Activated B cell treated with CpG ODN at 0.5 μM for 24 hours (primary cell): Measurements from ENCODE around the gene CAMTA1. TPM values are rescaled to one million over a fixed set of nuclear protein-coding genes. Genes with fewer than 3 reads are reported as not detected.

Experiments used
- ATAC-seq: fragments of 200-7000 bp; cut with Tn5 transposase; one replicate; pipeline ENCODE4 v1.10.0; 2021; ENCODE audit warnings: low read depth, mild to moderate bottlenecking, moderate library complexity
- CTCF ChIA-PET: fragments of 350-600 bp; sonication (Branson Sonifier 250); formaldehyde crosslinking; loops from one replicate; lab custom pipeline; 2021; ENCODE audit warnings: antibody characterized with exemption; lab: Charles Lee
- POLR2A ChIA-PET: fragments of 350-600 bp; sonication (Branson Sonifier 250); formaldehyde crosslinking; loops from one replicate; lab custom pipeline; 2021; ENCODE audit warnings: antibody characterized with exemption; lab: Charles Lee
- DNase-seq: peaks from one replicate; pipeline ENCODE4 v3.0.0; 2022
- H3K27ac Mint-ChIP-seq: one replicate; pipeline ENCODE4 v1.8.0; 2020; ENCODE audit warnings: mixed read lengths
- H3K27me3 Mint-ChIP-seq: one replicate; pipeline ENCODE4 v1.8.0; 2021; ENCODE audit warnings: mixed read lengths
- H3K36me3 Mint-ChIP-seq: one replicate; pipeline ENCODE4 v1.8.0; 2021; ENCODE audit warnings: low read depth, mixed read lengths
- H3K4me1 Mint-ChIP-seq: one replicate; pipeline ENCODE4 v1.8.0; 2021; ENCODE audit warnings: mixed read lengths
- H3K4me3 Mint-ChIP-seq: one replicate; pipeline ENCODE4 v1.8.0; 2020; ENCODE audit warnings: mild to moderate bottlenecking, mixed read lengths
- H3K9me3 Mint-ChIP-seq: one replicate; pipeline ENCODE4 v1.8.0; 2020; ENCODE audit warnings: mixed read lengths
- intact Hi-C: fragments of 100-400 bp; cut with micrococcal nuclease; formaldehyde crosslinking; loops from one replicate; pipeline ENCODE4 v1.15.1; 2024
- total RNA-seq: library from RNA; stranded (reverse); gene quantifications from 2 replicates; pipeline ENCODE4 v1.2.3, GENCODE V29; 2022
- TF ChIP-seq, protein P1 (sequence below): fragments of 200-600 bp; IDR thresholded peaks from one replicate; pipeline ENCODE4 v1.8.0; 2022; ENCODE audit warnings: antibody characterized with exemption, mild to moderate bottlenecking

The CAMTA1 gene
- total RNA-seq, 1 donor from 2014 or later: 49.8 TPM

DNA sequence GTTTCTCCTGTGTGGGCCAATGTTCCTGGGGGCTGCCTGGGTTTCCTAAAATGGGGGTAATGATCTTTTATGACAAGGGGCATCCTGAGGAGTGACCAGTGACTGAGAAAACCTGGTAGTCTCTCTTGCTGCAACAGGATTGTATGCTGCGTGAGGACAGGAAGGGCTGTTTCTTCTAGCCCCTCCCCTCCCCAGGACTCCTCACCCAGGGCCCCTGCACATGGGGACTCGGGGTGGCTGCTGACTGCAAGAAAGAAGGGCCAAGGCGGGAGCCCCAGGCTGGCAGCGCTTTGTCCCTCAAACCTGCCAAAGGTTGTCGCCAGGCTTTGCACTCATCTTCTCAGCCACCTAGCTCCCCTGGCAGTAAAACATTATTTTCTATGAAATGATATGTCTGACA lies 442.4 kb downstream of the CAMTA1 start:
- no peaks in the 10 kb centered on the region for H3K4me1 Mint-ChIP-seq
- POLR2A ChIA-PET: no interaction called here
- ATAC-seq: no peak
- H3K36me3 Mint-ChIP-seq: no peaks in the 10 kb centered on the region
- CTCF ChIA-PET: no interaction called here
- H3K27ac Mint-ChIP-seq: no peak overlapping the region
- no peaks in the 10 kb centered on the region for H3K27me3 Mint-ChIP-seq
- TF ChIP-seq, protein P1, sequence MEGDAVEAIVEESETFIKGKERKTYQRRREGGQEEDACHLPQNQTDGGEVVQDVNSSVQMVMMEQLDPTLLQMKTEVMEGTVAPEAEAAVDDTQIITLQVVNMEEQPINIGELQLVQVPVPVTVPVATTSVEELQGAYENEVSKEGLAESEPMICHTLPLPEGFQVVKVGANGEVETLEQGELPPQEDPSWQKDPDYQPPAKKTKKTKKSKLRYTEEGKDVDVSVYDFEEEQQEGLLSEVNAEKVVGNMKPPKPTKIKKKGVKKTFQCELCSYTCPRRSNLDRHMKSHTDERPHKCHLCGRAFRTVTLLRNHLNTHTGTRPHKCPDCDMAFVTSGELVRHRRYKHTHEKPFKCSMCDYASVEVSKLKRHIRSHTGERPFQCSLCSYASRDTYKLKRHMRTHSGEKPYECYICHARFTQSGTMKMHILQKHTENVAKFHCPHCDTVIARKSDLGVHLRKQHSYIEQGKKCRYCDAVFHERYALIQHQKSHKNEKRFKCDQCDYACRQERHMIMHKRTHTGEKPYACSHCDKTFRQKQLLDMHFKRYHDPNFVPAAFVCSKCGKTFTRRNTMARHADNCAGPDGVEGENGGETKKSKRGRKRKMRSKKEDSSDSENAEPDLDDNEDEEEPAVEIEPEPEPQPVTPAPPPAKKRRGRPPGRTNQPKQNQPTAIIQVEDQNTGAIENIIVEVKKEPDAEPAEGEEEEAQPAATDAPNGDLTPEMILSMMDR: no peak
- no peak for DNase-seq
- no peak overlapping the region for H3K4me3 Mint-ChIP-seq
- H3K9me3 Mint-ChIP-seq: no peaks in the 10 kb centered on the region
- intact Hi-C loops: no loop called here

- DNase-seq (no peak), ATAC-seq (no peak)
- CTCF ChIA-PET: no interaction called here
- no peaks in the 10 kb centered on the region for H3K4me1 Mint-ChIP-seq
- H3K9me3 Mint-ChIP-seq: no peaks in the 10 kb centered on the region
- H3K27ac Mint-ChIP-seq: no peak overlapping the region
- intact Hi-C loops: no loop called here
- H3K36me3 Mint-ChIP-seq: no peaks in the 10 kb centered on the region
- TF ChIP-seq, protein P1: no peak
- POLR2A ChIA-PET: no interaction called here
- no peaks in the 10 kb centered on the region for H3K27me3 Mint-ChIP-seq
- H3K4me3 Mint-ChIP-seq: no peak overlapping the region
Observed at GRCh38 chr1:7228252-7228961, 443.2 kb downstream of the CAMTA1 start.

GRCh38 chr1:7229186-7229585 lies 443.9 kb downstream of the CAMTA1 start:
- no peaks in the 10 kb centered on the region for H3K9me3 Mint-ChIP-seq
- H3K4me1 Mint-ChIP-seq: no peaks in the 10 kb centered on the region
- H3K27ac Mint-ChIP-seq: no peak overlapping the region
- H3K4me3 Mint-ChIP-seq: no peak overlapping the region
- ATAC-seq: no peak
- H3K36me3 Mint-ChIP-seq: no peaks in the 10 kb centered on the region
- TF ChIP-seq, protein P1: no peak
- ChIA-PET CTCF (no interaction called here), POLR2A (no interaction called here)
- intact Hi-C loops: no loop called here
- no peak for DNase-seq
- H3K27me3 Mint-ChIP-seq: no peaks in the 10 kb centered on the region

DNA sequence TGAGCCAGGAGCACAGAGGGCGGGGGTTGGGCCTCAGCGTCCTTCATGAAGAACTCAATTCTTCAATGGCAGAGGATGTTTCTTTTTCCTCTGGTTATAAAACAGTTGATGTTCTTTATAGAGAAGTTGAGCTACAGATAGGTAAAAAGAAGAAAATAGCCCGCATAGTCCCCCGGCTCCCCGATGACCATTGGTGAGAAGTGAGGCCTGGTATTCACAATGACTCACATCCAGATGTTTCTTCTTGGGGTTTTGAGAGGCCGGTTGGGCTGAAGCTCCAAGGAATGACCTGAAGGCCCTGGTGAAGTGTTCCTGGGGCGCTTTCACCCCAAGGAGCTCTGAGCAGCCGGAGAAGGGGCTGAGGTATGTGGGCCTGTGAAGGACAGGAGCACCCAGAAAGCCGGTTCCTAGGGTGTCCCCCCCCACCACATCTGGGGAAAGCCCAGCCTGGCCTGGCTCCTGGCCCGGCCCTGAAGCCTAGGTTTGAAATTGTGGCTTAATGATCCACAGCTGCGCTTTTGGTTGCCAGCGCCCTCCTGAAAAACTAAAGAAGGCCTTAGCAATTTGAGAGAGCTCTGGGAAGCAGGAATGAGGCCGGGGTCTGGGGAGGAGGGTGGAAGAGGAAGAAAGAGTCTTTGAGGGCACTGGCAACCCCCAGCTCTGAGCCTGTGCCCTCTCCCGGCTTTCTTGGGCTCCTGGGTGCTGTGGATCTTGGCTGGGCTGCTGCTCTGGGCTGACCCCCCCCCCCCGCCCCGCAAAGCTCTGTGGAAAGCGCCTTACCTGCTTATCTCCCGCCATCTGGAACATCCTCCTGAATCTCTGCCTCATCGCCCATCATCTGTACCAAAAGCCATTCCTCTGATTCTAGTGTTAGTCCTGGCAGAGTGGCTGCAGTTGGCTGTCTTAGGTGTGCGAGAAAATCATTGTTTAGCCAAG lies 444.7 kb downstream of the CAMTA1 start:
- no peak overlapping the region for H3K27ac Mint-ChIP-seq
- H3K36me3 Mint-ChIP-seq: no peaks in the 10 kb centered on the region
- POLR2A ChIA-PET: no interaction called here
- H3K27me3 Mint-ChIP-seq: no peaks in the 10 kb centered on the region
- DNase-seq (no peak), ATAC-seq (no peak)
- no peak overlapping the region for H3K4me3 Mint-ChIP-seq
- no peaks in the 10 kb centered on the region for H3K4me1 Mint-ChIP-seq
- TF ChIP-seq, protein P1: no peak
- H3K9me3 Mint-ChIP-seq: no peaks in the 10 kb centered on the region
- intact Hi-C loops: no loop called here
- CTCF ChIA-PET: no interaction called here
